ENCODE results near the gene ADGRA1.
A peak's percentile ranks its signal among the peaks of the same experiment; 100 is the strongest.

Gene ADGRA1

DNA sequence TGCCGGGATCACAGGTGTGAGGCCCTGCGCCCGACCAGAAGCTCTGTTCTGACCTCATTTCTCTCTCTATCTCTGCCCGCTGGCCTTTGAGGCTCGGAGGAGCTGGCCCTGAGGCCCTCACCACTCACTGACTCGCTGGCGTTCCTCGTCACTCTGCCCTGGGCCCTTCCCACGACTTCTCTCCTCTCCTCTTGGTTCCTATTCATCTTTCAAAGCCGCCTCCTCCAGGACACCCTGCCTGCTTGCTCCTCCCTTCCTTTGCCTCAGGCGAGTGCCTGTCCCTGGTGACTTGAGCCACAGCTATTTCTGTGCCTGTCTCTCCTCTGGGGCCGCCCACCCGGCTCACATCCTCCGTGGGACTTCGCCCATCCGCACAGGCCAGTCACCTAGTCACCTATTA, 17.3 kb upstream of the ADGRA1 start:
- Histone ChIP-seq H3K36me3 (no peaks in the 10 kb centered on the region), H3K9me3 (no peaks in the 10 kb centered on the region), H3K4me3 (ENCODE audit: low read depth, low read length) (no peak overlapping the region), H3K4me1 (no peaks in the 10 kb centered on the region), H3K27me3 (no peaks in the 10 kb centered on the region)
- no peak for DNase-seq
- TF ChIP-seq, protein P1, sequence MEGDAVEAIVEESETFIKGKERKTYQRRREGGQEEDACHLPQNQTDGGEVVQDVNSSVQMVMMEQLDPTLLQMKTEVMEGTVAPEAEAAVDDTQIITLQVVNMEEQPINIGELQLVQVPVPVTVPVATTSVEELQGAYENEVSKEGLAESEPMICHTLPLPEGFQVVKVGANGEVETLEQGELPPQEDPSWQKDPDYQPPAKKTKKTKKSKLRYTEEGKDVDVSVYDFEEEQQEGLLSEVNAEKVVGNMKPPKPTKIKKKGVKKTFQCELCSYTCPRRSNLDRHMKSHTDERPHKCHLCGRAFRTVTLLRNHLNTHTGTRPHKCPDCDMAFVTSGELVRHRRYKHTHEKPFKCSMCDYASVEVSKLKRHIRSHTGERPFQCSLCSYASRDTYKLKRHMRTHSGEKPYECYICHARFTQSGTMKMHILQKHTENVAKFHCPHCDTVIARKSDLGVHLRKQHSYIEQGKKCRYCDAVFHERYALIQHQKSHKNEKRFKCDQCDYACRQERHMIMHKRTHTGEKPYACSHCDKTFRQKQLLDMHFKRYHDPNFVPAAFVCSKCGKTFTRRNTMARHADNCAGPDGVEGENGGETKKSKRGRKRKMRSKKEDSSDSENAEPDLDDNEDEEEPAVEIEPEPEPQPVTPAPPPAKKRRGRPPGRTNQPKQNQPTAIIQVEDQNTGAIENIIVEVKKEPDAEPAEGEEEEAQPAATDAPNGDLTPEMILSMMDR (IDR thresholded peaks at IDR 0.05; ENCODE audit: low read depth, low read length), result no peak

DNA sequence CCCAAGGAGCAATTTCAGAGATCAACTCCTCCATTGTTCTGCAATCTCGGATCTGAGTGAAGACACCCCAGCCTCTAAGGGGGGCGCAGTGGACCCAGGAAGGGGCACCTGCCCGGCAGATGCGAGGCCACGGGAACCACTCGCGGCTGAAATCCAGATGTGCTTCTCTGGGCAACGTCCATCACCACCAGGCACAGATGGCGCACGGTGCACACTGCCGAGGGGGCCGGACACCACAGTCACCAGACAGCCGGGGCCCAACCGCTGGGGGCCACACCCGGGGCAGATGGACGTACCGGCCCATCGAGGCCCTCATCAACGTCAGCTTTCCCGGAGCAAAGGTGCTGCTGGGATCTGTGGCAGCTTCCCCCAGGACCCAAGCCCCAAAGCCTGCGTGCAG, 16.9 kb upstream of the ADGRA1 start:
- H3K36me3 ChIP-seq, result no peaks in the 10 kb centered on the region
- DNase-seq, result no peak
- TF ChIP-seq, protein P1 (IDR thresholded peaks at IDR 0.05; ENCODE audit: low read depth, low read length), result no peak
- H3K9me3 ChIP-seq, result no peaks in the 10 kb centered on the region
- no peak overlapping the region for H3K4me3 ChIP-seq (ENCODE audit: low read depth, low read length)
- H3K27me3 ChIP-seq, result no peaks in the 10 kb centered on the region
- no peaks in the 10 kb centered on the region for H3K4me1 ChIP-seq

DNA sequence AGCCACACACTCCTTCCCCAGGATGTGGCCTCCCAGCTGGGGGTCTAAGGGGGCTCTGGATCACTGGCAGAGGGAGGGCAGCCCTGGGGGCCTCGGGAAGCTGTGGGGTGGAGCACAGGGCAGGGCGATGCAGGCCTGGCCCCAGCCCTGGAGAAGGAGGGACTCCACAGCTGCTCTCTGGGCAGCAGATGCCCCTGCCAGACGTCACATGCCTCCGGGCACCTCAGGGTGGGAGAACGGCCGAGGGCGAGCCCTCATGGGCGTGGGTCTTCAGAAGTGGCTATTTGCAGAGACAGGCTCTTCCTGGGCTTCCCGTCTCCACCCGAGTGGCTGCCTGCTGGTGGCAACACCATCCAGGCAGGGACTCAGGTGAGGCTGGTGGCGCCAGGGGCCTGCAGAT, 16.0 kb upstream of the ADGRA1 start:
- no peak for DNase-seq
- TF ChIP-seq, protein P1 (IDR thresholded peaks at IDR 0.05; ENCODE audit: low read depth, low read length), result no peak
- no peaks in the 10 kb centered on the region for H3K9me3 ChIP-seq
- no peak overlapping the region for H3K4me3 ChIP-seq (ENCODE audit: low read depth, low read length)
- no peaks in the 10 kb centered on the region for H3K36me3 ChIP-seq
- no peaks in the 10 kb centered on the region for H3K27me3 ChIP-seq
- no peaks in the 10 kb centered on the region for H3K4me1 ChIP-seq

DNA sequence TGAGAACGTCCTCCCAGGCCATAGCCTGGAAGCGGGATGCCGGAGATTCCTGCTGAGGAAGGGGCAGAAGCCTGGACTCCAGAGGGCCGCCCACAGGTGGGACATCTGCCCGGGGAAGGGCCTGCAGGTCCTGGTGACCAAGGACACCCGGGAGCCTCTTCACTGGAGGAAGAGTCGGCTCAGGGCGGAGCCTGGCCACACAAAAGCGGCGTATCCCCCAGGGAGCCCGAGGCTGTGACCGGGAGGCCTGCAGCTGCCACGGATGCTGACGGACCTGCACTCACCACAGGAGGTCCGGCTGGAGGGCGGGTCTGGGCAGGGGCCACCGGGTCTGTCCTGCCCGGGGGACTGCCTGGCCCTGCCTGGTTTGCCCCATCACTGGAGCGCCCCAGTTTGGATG, 15.5 kb upstream of the ADGRA1 start:
- H3K4me3 ChIP-seq (ENCODE audit: low read depth, low read length), result no peak overlapping the region
- H3K4me1 ChIP-seq, result no peaks in the 10 kb centered on the region
- DNase-seq, result peak; percentile 42
- H3K27me3 ChIP-seq, result no peaks in the 10 kb centered on the region
- H3K36me3 ChIP-seq, result no peaks in the 10 kb centered on the region
- no peaks in the 10 kb centered on the region for H3K9me3 ChIP-seq
- TF ChIP-seq, protein P1 (IDR thresholded peaks at IDR 0.05; ENCODE audit: low read depth, low read length), result no peak

DNA sequence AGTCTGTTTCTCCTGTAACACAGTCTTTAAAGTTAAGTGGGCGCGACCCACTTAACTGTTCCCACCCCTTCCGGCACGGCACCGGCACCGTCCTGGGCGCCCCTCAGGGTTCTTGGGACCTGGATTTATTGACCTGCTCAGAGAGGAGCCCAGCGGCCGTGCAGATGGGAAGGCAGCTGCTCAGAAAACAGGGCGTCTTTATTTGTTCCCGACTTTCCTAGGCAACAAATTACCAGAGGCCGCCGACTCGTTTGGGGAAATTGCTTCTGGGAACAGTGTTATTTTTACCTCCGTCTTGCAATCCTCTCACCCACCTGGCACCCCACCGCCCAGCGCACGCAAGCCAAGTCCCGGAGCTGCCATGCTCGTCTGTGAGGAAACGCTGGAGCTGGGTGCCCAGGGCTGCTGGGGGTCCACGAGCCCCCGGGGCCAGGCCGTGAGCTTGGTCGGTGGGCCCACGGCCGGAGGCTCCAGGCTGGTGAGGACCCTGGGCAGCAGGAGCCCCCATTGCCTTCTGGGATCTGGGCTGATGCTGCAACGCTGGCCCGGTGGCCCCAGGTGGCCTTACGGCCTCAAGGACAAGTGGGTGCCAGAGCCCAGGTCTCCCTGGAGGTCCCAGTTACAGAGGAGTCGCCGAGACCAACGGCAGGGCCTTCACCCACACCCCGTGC, 14.9 kb upstream of the ADGRA1 start:
- DNase-seq, result no peak

More for the DNA sequence above, 14.9 kb upstream of the ADGRA1 start:
- H3K27me3 ChIP-seq, result no peaks in the 10 kb centered on the region
- H3K4me1 ChIP-seq, result no peaks in the 10 kb centered on the region
- no peaks in the 10 kb centered on the region for H3K36me3 ChIP-seq
- no peaks in the 10 kb centered on the region for H3K9me3 ChIP-seq
- TF ChIP-seq, protein P1 (IDR thresholded peaks at IDR 0.05; ENCODE audit: low read depth, low read length), result no peak
- no peak overlapping the region for H3K4me3 ChIP-seq (ENCODE audit: low read depth, low read length)

Measured in BE2C (cell line).